Medulla oblongata (tissue), 1 donor: ENCODE measurements around the gene SLC38A3.
A peak's percentile ranks its signal among the peaks of the same experiment; 100 is the strongest.
"Not testable (repeated sequence)": the region's sequence is repeated elsewhere in the genome, so short reads cannot be mapped to it uniquely, and the experiment has no call there.

Experiments
- DNase-seq: peaks from one replicate; pipeline ENCODE4 v3.0.0-alpha.2; 2015; ENCODE audit errors: extremely low spot score

SLC38A3 gene

DNA sequence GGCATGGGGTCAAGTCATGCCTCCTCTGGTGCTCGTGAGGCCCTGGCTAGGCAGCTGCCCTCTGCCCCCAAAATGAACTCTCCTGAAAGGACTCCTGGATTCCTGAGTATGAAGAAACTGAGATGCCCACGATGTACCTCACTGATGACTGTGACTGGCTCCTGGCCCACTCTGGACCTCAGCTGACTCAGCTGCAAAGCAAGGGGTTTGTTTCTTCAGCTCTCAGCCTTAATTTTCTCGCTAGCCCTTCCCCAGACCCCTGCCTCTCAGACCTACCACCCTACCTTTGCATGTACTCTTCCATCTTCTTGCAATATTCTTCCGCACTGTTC, 25.7 kb downstream of the SLC38A3 start:
- DNase-seq: no peak

DNA sequence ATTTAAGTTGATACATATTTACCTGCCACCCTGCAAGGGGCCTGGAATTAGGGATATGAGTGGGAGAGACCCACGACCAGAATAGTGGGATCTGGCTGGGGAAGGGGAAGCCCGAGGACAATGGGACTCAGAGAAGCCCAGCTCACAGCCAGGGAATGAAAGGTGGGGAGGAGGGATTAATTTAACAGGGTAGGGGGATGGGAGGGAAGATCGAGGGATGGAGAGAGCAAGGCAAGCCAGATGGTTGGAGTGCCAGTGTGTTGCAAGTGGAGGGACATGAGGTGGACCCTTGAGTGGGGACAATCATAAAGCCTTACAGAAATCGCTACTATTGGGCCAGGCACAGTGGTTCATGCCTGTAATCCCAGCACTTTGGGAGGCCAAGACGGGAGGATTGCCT, 26.5 kb downstream of the SLC38A3 start:
- DNase-seq: no peak

DNA sequence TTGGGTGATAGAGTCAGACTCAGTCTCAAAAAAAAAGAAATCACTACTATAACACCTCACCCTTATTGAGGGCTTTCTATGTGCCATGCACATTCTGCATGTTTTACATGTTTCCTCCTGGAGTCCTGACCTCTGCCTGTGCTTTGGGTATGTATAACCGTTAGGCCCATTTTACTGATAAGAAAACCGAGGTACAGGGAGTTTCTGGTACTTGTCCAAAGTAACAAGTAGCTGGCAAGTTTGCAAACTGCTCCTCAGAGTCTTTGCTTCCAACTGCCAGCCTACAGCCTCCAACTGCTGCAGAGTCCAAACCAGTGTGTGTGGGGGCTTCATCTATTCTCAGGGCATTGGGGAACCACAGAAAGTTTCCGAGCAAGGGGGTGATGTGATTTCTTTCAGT, 27.2 kb downstream of the SLC38A3 start:
- DNase-seq: no peak

DNA sequence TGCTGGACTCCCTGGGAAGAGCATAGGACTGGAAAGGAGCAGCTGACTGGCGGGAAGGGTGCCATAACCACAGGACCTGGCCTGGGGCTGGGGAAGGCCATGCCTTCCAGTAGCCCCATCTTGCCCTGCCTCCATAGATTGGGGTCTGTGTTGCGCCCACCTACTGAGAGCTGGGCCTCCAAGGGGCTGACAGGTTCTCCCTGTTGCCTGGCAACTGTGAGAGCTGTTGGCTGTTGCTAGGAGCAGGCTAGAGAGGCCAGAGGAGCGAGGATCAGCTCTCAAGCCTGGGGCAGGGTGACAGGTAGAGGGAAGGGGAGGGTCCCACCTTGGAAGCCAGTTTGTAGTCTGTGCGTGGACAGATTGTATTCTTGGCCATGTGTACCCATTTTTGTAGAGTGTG, 28.1 kb downstream of the SLC38A3 start:
- no peak for DNase-seq

DNA sequence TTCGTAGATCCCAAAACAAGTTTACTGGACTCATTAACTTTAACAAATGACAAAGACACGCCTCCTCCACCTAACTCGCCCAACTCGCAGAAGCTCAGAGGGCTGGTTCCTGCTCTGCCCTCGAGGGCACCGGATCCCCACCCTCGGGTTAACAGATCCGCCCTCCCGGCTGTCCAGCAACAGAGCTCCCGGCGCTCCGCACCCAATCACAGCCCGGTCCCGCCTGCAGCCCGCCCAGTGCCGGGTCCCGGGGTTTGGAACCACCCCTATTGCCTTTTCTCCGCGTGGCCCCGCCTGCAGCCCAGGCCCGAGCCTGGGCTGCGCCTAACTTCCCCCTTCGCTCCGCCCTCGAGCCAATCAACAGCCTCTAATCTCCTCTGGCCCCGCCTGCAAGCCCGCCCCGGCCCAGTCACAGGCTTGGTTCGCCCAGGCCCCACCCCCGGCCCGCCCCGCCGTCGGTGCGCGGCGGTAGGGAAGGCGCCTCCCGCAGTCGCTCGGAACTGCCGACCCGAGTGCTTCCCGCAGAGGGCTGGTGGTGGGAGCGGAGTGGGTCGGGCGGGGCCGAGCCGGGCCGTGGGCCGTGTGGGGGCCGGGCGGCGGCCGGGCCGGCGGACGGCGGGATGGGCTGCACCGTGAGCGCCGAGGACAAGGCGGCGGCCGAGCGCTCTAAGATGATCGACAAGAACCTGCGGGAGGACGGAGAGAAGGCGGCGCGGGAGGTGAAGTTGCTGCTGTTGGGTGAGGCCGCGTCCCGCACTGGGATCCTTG, 30.8 kb downstream of the SLC38A3 start, which contains the start of gene GNAI2:
Gene GNAI2, plus strand, starts transcription at position 489 of the 768 bp plus-strand sequence. Its CDS starts 132 bp downstream, at position 621.
- peak; percentile 100 for DNase-seq

DNA sequence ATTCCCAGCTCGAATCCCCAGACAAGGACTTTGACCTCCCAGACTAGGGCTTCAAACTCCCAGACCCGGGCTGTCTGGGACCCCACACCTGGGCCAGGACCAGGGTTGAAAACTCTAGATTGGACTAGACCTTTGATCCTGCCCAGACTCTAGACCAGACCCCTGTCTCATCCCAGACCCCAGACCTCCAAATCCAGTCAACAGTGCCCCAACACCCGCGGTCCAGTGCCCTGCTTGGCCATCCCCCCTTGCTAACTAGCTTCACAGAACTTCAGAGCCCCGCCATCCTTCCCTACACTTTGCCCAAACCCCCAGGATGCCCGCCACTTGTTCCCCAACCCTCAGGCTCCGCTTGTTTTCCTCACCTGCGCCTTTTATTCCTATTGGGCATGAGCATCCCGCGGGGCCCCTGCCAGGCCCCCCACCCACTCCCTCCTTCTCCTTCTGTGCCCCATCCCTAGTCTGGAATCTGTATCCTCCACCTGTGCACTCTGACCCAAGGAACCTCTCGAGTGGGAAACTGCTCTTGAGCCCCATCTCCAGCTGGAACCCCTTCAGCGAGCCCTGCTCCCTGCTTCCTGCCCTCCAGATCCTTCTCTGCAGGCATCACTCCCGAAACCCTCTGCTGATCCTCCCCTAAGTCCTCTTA, 31.5 kb downstream of the SLC38A3 start:
- no peak for DNase-seq

DNA sequence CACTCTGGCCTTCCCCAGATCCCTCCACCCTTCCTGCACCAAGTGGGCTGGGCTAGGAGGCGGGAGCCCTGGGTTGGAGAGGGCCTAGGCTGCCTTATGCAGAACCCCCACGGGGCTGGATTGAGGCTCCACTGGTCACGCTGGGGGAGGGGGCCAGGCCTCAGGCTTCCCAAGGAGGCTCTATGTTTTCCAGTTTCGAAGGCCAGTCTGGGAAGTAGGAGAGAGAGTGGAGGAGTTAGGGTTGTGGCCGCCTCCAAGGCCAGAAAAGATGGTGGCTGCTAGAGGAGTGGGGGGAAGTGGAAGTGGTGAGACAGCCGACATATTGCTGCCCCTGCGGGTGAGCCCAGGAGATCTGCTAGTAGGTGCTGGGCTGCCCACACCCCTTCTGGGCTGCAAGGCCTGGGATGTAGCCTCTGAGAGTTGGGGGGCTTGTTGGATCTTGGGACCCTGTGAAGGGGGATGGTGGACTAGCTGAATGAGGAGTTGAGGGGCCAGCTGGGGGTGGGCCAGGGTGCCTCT, 32.1 kb downstream of the SLC38A3 start:
- no peak for DNase-seq

DNA sequence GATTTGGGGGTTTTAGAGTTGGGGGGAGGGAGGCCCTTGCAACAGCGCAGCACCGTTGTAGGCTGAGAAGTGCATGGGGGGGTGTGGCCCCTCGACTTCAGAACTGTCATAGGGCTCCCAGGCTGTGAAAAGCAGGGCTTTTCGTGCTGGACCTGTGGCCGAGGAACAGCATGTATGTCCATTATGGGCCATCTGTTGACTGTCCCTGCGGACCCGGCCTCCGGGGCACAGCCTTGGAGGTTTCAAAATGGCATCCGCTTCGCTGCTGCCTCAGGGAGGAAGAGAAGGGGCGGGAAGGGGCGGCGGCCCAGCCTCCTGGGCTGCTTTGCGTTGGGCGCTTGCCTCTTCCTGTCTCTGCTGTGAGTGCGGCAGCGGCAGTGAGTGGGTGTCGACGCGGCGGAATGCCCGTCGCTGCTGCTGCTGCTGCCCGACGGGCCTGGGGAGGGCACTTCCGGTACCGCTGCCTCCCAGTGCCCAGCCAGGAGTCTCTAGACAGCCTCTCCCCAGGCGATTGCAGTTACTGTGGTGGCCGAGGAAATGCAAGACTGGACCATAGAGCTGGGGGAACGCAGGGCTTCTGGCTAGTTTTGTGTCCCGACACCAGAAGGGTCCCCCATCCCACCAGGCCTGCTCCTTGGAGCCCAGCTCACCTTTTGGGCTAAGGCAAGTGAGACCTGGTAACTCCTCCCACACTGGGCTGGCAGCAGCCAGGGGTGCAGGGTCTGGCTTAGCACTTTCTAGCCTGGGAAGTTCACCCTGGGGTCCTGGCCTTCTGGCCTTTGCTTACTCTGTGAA, 32.9 kb downstream of the SLC38A3 start:
- DNase-seq: peak; percentile 80

DNA sequence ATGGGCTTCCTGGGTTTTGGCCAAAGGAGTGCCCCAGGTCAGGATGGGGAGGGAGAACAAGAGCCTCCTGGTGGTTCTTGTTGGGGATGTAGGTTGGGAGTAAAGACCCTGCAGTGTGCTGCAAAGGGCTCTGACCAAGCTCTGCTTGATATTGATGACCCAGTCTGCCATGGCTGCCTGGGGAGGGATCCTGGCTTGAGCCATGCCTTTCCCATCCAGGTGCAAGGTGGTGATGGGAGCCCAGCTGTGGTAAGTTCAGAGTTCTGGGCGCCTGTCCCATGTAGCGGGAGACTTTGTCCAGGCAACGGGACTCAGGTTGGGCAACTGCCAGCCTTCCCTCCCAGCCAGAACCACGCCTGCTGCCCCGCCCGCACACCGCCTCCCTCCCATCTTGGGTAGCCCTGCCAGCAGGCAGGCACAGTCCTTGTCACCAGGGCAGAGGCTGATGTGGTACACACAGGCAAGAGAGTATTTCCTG, 33.5 kb downstream of the SLC38A3 start:
- DNase-seq: peak; percentile 85

DNA sequence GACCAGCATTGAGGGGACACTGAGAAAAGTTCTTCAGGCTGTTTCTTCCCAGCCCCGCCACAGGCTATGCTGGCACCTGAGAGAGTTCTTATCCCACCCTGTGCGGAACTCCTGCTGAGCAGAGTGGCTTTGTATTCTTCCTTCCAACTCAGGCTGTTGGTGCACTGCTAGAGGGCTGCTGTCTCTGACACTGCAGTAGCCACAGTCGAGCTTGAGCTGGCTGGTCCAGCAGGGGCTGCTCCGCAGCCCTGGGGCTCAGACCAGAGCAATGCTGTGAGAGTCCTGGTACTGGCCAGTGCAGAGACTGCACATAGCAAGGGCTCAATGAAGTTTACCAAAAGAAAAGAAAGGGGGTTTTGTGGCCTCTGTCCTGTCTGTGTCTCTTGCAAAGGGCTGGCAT, 34.6 kb downstream of the SLC38A3 start:
- DNase-seq: no peak

DNA sequence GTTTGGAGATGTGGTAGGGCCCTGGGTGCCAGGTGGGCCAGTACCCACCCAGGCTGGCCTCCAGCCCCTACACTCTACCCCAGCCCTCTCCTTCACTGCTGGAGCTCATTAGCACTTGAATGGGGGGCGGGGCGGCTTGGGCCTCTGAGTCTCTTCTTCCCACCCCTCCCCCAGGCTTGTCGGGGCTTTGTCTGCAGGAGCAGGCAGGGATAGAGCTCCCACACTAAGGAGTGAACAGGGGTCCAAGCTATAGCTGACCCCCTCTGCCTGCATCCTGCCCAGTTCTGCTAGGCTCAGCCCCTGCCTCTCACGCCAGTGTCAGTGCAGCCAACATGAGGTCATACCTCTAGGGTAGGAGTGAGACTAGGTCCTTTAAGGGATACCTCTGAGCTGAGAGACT, 36.1 kb downstream of the SLC38A3 start:
- no peak for DNase-seq

DNA sequence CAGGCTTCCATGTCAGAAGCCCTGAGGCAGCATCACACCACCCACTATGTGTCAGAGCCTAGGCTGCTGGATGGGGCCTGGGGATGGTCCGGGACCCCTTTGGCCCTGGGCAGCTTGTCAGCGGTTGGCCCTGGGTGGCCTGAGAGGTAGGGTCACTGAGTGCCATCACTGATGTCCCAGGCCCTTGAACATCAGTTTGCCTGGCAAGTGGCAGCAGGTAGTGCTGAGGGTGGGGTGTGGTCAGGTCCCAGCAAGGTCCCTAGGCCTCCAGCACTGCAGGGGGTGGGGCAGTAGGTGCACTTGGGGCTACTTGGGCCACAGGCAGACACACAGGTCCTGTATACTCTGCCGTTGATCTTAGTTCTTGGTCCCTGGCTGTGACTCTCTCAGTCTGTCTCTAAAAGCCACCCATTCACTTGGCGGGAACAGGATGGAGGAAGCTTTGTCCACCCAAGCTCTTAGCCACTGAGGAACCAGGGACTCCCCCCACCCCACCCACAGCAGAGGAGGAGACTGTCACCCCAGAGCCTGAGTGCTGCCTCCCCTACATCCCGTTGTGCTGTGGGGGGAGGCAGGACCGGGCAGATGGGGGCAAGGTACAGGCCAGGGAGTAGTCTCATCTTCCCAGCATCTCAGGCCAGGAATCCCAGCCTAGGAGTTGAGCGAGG, 36.8 kb downstream of the SLC38A3 start:
- no peak for DNase-seq

DNA sequence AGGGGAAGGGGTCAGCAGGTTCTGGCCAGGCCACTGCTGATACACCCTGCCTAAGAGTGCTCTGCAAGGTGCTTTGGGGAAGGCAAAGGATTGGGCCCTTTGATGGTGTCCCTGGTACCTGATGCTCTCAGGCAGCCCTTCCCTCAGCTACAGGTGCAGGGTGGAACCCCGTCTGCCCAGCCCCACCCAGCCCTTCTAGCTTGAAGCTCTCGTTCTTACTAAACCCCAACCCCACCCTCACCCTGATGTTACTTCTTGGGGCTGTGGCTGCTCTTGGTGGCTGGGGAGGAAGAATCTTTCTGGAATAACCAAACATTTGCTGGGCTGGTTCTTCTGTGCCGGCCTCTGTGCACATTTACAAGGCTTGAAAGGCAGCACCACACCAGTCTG, 37.3 kb downstream of the SLC38A3 start:
- no peak for DNase-seq

DNA sequence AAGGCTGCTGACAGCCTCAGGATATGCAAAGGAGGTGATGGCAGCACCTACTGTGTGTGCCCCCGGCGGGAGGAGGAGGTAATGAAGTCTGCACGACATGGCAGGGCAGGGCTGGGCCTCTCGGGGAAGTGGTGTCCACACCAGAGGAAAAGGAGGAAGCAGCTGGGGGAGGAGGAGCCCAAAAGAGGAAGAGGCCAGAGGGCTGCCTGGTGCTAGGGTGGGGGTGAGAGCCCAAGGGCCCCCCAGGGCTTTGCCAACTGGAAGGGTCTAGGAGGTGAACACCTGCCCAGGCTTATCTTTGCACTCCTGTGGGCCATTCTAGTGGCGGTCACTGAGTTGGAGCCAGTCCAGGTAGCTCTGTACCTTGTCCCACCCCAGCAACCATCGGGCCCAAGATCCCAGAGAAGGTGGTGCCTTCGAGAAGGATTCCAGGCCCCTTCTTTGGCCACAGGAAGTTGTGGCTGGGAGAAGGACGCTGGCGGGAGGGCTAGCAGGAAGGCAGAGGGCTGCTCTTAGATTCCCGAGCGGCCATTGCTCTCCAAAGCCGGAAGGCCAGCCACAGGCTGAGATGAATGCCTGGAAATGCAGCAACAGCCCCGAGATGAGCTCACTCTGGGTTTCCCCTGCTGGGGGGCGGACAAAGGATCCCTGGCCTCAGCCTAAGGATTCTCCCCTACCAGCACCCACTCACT, 37.9 kb downstream of the SLC38A3 start:
- DNase-seq: peak; percentile 82

DNA sequence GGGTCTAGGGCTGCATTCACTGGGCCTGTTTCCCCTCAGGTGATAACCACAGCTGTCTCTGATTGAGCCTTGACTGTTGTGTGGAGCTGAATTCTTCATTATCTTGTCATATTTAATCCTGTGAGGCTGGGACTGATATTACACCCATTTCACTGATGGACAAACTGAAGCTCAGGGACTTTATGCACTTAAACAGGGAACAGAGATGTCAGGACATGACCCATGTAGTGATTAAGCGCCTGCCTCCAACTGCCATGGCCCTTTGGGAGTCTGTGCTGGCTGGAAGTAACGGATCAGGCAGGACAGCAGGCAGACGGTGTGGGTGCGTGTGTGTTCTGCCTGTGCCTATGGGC, 38.4 kb downstream of the SLC38A3 start:
- DNase-seq: no peak

DNA sequence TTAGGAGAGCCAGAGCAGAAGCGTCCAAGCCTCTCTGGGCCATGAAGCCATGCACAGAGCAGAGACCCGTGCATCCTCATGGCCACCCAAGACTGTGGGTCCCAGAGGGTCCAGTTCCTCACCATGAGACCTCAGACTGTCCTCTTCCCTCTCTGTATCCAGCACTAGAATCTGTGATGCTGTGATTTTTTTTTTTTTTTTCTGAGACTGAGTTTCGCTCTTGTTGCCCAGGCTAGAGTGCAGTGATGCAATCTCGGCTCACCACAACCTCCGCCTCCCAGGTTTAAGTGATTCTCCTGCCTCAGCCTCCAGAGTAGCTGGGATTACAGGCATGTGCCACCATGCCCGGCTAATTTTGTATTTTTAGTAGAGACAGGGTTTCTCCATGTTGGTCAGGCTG, 39.7 kb downstream of the SLC38A3 start:
- DNase-seq: not testable (repeated sequence)

DNA sequence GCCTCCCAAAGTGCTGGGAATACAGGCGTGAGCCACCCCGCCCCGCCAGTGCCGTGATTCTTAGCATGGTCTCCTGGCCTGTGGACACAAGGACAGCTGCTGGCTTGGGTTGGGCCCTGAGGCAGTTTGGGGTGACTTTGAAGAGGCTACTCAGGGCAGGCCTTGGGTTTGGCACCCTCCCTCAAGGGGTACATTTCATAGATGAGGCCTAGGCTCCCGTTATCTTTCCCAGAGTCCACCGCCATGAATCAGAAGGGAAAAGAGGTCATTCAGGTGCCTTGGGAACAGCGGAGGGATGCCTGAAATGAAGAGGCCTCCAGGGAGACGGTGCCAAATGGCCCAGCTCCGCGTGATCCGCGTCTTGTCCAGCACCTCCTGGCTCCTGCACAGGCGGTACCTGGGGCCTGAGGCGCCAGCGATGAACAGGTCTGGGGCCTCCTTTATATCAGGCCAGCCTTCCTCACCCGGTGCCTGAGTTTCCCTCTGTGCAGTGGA, 40.2 kb downstream of the SLC38A3 start:
- no peak for DNase-seq

DNA sequence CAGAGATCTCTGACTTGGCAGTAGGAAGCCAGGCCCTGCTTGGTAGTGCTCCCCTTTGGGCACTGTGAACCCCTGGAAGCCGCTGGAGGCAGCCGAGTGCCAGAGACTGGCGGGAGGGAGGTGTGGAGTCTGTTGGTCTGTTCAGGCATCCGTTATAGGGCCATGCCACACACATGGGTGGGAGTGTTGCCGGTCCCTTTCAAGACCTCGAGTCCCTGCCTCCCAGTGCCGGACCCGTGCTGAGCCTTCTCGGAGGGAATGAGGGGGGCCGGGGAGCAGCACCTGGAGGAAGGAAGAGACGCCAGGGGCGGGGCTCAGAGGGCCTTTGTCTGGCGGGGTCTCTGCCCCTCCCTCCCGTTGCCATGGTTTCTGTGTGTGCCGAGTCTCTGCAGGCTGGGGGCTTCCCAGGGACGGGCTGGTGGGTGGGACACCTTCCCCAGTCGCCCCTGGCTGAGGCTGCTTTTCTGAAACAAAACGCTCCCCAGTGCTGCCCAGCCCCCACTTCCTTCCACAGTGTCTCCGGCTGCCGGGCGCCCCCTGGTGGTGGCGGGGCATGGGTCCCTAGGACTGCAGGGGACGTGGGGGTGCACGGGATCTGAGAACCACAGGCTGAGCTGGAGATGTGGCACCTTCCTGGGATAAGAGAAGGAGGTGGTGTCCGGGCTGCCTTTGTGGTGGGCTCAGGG, 40.9 kb downstream of the SLC38A3 start:
- peak; percentile 92 for DNase-seq

DNA sequence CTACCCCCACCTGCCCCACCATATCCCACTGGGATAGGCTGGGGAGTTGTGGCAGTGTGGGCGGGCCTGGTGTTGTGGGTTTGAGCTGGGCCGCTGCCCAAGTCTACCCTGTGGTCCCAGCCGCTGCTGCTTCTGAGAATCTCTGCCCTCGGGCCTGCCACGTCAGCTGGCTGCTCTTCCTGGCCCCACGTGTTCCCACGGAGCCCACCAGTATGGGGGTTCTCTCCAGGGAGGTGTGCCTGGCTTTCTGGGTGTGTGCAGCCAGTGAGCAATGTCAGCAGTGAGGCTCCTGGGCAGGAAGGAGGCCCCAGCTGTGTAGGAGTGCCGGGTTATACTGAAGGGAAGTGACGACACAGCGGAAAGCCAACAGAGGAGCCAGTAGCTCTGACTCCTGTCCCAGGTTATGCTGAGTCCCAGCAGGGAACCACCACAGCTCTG, 41.5 kb downstream of the SLC38A3 start:
- DNase-seq: no peak

DNA sequence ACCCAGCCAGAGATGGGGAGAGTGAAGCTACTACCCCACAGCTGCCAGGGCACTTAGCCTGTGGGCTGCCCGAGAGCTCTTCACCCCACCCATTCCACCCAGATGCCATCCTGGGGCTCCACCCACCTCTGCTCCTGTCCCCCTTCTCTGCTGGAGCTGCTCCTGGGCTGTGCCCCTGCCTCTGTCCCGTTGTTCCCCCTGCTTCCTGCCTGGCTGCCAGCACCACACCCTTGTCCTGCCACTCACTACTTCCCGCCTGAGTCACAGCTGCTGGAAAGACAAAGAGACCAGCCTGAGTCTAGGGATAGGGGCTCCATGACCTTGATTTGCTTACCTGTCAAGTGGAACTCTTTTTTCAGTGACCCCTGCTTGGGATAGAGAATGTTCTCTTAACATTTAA, 43.3 kb downstream of the SLC38A3 start:
- no peak for DNase-seq
